GM18858 (cell line): Measurements from ENCODE around the gene EYS.

Experiments
- ATAC-seq: cut with Tn5 transposase; IDR thresholded peaks from one replicate; pipeline ENCODE4 v1.9.1; 2021; ENCODE audit not compliant: unreplicated experiment

EYS gene

DNA sequence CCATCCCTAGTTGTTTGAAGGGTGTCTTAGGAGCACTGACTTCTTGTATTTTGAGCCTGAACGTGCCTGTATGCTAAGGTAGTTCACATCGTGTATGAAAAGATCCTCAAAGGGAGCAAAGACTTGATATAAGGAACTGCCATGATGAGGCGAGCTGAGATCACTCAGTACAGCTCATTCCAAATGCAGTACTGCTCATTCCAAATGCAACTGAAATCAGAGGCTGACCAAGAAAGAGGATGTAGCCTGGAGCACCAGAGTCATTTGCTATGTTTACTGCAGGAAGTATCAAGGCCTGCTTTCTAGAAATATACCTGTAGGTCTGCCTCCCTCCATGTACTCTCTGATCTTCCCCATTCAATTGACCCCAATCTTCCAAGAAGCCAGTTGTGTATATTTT is 832.2 kb downstream of the EYS start:
- no peak for ATAC-seq

DNA sequence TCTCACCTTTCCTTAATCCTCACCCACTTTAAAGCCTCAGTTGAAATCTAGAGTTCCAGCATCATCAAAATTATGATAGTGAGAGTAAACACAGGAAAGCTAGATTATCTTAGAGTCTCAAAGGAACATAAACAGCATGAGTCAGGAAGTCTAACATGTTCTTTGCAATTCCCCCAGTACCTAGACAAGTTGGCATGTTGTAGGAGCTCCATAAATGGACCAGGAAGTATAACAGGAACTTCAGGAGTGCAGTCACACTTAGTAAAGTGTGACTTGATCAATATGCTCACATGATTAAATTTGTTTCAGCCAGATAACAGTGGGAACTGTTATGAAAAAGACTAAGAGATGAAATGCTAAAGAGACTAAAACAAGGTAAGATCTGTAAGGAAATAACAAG is 834.4 kb downstream of the EYS start:
- ATAC-seq, result no peak

DNA sequence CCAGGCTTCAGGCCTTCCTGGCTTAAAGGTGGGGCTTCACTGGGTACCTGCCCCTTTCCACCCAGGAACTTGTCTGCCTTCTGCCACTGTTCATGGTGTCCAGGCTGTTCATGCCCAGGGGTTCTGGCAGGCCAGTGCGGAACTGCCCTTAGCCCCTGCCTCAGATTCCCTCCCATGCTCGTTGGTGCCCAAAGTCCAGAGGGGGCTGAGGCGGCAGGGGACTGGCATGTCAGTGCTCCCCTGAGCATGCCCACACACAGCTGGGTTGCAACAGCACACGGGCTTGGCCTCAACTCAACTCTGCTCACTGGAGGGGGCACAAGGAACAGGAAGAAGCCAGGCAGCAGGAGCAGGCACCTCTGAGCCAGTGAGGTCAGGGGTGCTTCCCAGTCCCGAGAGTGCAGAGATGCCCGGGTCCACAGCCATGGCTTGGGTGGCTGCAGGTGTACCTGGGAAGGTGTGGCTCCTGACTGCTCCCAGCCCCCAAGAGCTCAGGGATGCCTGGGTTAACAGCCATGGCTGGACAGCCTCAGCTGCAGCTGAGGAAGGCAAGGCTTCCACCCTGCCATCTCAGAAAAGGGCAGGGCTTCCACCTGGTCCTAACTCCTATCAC is 845.9 kb downstream of the EYS start:
- no peak for ATAC-seq

DNA sequence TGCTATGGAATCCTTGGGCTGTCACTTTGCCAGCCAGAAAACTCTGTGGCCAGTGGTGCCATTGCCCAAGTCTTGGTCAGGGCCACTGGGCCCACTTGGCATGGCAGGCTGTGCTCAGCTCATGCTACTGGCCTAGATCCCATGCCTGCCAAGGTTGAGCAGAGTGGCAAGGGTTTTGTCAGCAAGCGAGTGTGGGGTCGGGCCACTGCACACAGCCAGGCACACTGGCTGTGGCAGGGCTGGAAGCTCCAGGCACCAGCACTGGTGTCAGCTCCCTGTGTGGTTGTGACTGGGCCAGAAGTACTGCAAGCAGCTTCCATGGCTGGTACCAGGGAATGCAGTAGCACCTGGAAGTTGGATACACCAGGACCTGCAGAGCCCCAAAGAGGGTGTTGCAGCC is 846.8 kb downstream of the EYS start:
- no peak for ATAC-seq

DNA sequence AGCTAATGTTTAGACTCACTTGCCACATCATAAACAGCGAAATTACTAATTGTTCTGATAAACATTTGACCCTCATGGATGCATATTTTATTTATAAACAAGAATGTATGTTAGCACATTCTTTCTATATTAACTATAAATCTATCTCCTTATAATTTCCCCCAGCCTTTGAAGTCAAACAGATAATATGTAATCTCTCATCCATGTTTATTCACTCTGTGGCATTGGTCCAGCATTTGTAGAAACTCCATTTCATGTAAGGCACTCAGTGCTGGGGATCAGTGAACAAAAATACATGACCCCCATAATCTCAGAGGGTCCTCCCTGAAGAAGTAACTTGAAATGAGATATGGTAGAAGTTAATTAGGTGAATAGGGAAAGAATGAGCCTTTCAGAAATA is 856.9 kb downstream of the EYS start:
- no peak for ATAC-seq

DNA sequence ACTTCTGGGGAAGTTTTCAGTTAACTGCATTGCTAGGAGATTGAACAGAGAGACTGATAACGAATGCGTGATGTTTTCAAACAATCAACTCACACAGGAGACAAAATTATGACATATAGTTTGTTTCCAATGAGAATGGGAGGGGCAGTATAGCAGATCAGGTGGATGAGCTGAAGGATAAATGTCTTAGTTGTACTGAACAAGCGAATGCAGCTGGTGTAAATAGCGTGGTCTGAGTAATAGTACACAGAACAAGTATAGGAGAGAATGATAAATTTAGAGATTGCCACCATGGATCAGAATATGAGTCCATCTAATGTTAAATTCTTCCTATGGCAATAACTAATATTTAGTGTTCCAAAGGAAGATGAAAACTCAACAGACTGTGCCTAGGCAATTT is 858.6 kb downstream of the EYS start:
- no peak for ATAC-seq

DNA sequence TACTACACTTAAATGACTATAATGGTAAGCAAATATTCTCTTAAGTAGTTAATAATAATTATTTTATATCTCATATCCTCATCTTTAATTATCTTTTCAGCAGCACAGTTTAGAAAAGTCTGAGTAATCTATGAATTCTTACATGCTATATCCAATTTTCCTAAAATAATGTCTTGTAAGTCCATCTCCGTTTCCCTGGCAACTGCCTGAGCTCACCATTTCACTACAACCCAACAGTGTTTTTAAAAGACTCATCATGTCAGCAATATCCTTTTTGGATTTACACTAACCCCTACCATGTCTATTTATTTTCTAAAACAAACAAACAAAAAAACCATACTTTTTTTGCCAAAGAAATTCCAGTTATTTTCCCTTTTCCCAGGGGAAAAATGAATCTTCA is 859.6 kb downstream of the EYS start:
- ATAC-seq, result no peak

DNA sequence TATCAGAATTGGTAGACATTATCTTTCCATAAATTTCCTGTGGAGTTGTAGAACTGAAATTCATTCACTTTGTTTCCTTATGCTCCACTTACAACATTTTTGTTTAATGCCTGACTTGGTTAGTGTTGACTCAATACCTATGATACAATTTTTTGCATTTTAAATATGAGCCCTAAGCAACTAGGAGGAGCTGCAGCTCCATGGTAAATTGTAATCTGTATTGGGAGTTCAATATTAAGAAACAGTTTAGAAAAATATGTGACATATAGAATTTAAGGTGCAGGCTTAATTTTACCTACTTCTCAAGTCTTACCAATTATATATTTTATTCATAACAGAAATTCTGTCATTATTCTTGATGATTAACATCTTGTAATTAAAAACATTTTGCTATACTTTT is 868.3 kb downstream of the EYS start:
- ATAC-seq, result no peak

DNA sequence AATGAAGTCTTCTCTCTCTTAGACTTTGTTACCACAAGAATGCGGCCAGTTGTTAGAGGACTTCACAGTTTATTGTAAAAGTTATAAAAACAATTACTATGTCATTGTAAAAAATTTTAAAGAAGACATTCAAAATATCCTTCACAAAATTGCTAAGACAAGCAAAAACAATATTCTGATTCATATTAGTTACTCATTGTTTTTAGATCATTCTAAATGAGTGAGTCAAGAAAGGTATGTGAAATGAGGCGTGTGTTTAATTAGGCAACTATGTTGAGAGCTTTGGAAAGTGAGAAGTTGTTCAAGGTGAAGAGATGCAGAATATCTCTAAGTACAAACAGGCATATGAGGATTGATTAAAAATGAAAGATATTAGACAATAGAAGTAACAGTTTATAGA is 875.3 kb downstream of the EYS start:
- ATAC-seq, result no peak

DNA sequence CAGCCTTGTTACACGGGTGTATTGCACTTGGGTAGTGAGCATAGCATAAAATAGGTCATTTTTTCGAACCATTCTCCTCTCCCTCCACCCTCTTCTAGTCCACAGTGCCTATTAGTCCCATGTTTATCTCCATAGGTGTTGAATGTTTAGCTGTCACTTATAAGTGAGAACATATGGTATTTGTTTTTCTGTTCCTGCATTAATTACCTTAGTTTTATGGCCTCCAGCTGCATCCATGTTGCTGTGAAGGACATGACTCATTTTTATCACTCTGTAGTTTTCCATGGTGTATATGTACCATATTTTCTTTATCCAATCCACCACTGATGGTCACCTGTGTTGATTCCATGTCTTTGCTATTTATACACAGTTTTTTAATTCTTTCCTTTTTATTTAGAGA is 889.5 kb downstream of the EYS start:
- ATAC-seq, result no peak

DNA sequence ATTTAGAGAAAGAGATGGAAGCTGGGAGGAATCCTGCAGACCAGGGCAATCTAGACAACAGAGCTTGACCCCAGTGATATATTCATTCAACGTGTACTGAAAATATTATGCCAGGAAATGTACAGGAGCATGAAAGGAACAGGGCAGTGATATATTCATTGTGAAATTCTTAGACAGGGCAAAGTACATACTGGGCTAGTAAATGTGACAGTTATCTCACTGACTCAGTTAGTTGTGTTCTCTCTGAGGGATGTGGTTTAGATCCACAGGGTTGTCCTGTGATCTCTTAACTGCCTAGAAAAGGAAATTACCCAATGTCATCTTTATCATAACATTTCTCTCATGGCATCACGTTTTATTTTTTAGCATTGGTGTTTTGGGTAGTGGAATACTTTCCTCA is 891.3 kb downstream of the EYS start:
- ATAC-seq, result no peak

DNA sequence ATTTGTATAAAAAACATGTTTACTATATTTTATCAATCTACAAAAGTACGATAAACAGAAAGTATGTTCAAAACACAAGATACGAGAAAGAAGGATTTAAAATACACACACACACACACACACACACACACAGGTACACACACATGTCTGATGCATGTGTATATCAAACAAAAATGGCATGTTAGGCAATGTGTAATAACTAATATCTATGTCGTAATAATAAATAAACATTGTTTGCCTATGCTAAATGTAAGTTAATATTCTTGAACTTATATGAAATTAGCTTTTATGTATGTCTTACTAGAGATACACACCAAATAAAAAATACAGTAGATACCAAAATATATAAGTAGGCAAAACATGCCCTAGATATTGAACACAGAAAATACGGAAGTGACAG is 894.9 kb downstream of the EYS start:
- ATAC-seq, result no peak

DNA sequence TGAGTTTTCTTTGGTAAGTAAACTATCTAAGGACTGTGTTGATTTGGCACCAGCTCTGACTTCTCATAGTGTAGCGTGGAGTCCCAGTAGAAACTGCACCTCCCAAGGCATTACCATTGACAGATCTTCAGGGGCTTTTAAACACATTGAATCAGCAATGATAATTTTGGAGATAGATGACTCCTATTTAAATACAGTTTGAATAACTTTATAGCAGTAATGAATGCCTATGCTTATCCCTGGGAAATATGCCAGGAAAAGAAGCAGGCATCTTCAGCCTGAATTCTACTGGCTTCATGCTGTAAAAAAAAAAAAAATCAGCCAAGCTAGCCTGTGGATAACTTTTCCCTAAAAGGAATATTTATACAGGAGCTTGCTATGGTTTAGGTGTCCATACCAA is 895.9 kb downstream of the EYS start:
- ATAC-seq, result no peak

DNA sequence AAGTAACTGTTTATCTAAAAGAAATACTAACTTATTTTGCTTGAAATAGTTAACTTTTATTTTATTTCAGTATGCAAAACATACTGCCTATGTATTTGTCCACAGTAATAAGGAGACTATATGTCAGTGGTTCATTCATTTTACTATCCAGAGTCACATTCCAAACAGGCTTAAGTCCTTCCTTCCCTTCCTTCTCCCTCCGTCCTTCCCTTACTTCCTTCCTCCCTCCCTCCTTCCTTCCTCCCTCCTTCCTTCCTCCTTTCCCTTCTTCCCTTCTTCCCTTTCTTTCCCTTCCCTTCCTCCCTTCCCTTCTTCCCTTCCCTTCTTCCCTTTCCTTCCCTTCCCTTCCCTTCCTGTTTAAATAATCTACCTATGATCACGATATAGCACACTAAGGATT is 899.2 kb downstream of the EYS start:
- ATAC-seq, result no peak

DNA sequence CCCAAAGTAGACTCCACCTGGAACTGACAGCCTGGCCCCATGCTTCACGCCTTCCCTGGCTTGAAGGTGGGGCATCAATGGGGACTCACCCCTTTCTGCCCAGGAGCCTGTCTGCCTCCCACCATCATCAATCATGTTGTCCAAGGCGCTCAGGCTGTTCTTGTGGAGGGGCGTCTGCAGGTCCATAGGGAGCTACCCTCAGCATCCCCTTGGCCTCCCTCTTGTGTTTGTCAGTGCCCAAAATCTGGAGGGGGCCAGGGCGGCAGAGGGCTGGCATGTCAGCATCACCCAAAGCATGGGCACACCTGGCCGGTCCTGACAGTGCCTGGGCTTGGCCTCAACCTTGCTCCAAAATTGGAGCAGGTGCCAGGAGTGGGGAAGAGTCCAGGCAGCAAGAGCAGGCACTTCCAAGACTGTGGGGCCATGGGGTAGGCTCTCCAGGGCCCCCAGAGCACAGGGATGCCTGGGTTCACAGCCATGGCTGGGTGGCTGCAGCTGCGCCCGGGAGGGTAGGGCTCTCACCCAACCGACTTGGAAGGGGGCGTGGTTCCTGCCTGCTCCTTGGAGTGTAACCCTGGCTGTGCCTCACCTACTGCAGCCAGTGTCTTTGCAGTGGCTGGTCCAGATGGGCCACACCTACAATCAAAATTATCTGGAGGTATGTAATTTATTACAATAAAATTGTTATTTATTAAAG is 903.4 kb downstream of the EYS start:
- no peak for ATAC-seq

DNA sequence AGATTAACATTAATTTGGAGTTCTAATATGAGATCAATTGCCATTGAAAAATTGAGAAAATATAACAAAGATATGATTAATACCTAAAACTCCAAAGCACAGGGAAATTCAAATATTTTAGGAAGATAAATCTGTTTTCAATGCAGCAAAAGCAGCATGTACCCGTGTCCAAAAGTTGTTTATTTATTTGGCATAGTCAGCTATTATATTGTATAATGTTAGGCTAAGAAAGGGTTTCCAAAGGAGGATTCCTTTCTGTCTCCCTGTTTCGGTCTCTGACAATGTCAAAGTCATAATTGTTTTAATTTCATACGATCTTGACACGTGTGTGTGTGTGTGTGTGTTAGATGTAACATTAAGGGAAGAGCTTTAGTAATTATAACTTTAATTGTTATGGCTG is 914.5 kb downstream of the EYS start:
- ATAC-seq, result no peak

DNA sequence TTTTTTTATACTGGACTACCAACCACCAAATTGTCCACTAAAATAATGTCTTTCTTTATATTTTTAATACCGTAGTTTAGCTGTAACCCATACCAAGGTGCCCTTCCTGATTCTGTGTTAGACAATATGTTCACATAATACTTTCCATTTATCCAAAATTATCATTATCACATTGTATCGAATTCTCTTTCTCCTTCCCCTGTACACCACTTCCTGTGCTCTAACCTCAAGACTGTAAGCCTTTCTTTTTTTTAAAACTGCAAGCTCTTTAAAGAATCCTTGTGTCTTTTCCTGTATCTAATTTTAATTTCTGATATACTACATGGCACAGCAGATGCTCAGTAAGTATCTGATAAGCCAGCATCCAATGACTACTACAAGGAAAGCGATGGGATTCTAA is 917.5 kb downstream of the EYS start:
- ATAC-seq, result no peak

DNA sequence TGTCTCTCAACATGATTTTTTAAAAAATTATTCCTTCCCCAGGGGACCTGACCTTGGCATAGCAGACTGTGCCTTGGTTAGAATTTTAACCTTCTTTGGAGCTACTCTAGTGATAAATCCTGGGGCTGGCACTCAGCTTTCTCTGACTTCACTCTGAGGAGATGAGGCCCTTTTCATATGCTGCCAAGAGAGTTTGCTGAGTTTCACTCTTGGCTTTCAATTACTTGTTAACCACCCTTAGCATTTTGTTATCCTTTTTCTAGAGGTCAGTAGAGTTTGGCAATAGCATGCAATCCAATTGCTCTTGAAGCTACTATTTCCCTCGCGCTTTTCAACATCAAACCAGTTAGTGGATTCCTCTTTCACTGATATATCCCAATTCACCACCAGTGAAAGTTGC is 920.3 kb downstream of the EYS start:
- ATAC-seq, result no peak

DNA sequence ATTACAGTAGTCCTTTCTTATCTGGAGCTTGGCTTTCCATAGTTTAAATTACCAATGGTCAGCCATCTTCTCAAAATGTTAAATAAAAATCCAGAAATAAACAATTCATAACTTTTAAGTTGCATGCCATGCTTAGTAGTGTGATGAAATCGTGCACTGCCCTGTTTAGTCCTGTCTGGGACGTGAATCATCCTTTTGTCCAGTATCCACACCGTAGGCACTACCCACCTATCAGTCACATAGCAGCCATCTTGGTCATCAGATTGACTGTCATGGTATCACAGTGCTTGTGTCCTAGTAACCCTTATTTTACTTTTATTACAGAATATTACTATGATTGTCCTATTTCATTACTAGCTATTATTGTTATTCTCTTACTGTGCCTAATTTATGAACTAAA is 924.1 kb downstream of the EYS start:
- no peak for ATAC-seq

DNA sequence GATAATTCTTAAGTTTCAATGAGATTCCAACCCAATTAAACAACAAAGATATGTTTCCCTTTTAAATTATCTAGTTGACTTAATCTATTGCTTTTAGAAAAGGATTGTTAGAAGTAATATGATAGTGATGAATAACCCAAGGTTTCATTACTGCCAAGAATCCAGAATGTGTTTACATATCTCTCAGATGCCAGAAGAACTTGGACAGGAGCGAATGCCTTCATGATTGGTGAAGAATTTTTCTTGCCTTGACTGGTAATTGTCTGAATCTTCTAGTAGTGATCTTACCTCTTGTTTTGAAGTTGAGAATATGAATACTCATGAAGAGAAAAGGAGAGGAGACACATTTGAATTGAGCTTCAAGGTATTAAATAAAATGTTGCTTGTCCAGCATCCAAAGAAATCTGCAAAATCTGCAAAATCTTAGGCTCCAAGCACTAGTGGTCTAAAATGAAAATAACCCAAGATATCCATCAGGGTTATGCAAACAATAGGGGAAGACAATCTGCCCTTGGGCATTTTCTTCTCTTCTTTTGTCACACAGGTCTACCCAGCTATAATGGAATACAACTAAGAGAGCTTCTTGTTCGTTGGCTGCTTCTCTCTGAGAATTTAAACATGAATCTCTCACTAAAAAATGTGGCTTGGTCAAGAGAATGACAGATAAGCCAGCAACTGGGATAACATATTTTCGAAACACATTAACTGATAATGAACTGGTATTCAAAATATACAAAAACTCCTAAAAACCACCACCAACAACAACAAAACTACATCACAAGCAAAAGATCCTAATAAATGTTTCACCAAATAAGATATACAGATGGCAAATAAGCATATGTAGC is 928.9 kb downstream of the EYS start:
- no peak for ATAC-seq

DNA sequence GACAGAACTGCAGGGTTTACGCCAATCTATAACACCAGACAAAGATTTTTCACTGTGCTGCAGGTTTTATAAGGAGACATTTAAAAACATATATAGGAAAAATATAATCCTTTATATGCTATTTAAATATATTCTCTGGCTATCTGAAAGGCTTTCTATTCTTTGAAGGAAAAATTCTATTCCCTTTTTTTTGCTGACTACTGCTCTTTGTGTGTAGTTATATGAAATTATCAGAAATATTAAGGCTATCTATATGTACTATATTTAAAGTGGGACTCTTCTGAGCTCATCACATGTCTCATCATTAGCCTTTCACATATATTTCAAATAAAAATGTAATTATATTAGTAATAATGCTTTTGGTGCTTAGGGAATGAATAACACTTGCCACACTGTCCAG is 930.7 kb downstream of the EYS start:
- ATAC-seq, result no peak

DNA sequence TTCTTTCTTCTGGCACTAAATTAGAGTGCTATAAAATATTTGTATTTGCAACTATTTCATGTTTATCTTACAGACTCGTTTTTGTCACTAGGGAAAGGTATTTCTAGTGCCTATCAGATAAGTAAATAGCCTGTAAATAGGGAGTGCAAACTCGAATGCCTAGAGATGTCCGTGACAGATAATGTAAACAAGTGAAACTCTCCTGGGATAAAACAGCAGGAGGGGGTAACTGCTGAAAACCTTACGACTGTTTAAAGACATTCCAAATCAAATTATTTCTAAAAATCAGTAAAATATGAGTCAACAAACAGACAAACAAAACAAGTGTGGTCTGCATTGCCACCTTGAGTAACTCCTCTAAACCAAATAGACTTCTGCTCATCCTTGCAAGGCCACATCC is 932.1 kb downstream of the EYS start:
- no peak for ATAC-seq
